ENCODE measurements around the gene TMC4. TPM values are rescaled to one million over a fixed set of nuclear protein-coding genes. Genes with fewer than 3 reads are reported as not detected.

Gene TMC4
- polyA plus RNA-seq, 1 donor = 110 TPM

DNA sequence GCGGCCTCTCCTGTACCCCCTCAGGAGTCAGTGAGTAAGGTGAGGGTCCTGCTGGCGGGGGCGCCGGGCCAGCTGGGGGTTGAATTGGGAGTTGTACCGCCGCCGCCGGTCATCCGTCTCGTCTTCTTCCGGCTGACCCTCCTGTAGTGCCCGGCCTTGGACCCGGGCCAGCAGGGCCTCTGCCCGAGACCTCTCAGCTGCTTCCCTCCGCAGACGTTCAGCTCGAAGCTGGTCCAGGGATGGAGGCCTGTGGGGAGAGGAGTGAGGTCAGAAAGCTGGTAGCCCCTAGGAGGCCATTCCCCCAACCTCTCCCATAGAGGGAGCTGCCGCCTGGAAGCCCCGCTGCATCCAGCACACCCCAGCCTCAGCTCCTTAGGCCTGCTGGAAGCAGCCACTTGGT lies 17.3 kb downstream of the TMC4 start:
- Histone ChIP-seq H3K4me3 (ENCODE audit: low read length) (no peak overlapping the region), H3K9me3 (ENCODE audit: control insufficient read depth, low read depth, low read length) (no peaks in the 10 kb centered on the region), H3K36me3 (ENCODE audit: control insufficient read depth, insufficient read depth, low read length) (peaks cover 72% of the 10 kb centered on the region), H3K4me1 (ENCODE audit: control insufficient read depth, insufficient read depth, low read length) (peaks cover 12% of the 10 kb centered on the region), H3K27me3 (ENCODE audit: control insufficient read depth, insufficient read depth, low read length) (no peaks in the 10 kb centered on the region), H3K27ac (ENCODE audit: low read length) (no peak overlapping the region)
- no peak for DNase-seq
- WGBS (ENCODE audit: insufficient coverage, low lambda C conversion rate) = no CpG with 5 or more reads among the region's 19 CpGs

DNA sequence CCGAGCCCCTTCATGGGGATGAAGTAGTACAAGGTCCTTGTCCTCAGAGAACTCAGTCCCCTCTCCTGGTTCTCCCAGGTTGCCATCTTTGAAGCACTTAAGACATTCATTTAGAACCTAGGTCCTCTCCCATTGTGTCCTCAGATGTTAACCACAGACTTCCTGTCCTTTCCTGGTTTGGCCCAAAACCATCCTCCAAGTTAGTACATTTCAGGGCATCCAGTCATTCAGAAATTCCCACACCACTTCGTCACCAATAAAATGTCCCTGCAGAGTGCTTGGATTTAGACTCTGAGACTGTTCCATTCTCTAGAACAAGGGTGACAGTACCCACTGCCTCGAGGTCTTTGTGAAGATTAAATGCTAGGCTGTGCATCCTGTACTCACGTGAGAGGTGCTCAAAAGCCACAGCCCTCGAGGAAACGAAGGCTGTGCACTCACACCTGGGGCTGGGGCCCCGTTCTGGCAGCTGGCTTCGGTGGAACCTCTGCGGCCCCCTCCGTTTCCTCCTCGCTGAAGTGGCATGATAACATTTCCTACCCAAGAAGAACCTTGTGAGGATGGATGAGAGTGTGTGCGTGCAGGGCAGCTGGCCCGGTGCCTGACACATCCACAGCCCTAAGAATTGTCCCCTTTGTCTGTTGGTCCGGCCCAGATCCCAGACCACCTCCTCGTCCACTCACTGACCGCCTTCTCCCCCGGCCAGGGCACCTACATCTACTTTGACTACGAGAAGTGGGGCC lies 18.2 kb downstream of the TMC4 start:
- no peak overlapping the region for H3K27ac ChIP-seq (ENCODE audit: low read length)
- no CpG with 5 or more reads among the region's 18 CpGs for WGBS (ENCODE audit: insufficient coverage, low lambda C conversion rate)
- DNase-seq = no peak
- no peaks in the 10 kb centered on the region for H3K27me3 ChIP-seq (ENCODE audit: control insufficient read depth, insufficient read depth, low read length)
- no peak overlapping the region for H3K4me3 ChIP-seq (ENCODE audit: low read length)
- H3K4me1 ChIP-seq (ENCODE audit: control insufficient read depth, insufficient read depth, low read length) = peaks cover 5% of the 10 kb centered on the region
- peaks cover 79% of the 10 kb centered on the region for H3K36me3 ChIP-seq (ENCODE audit: control insufficient read depth, insufficient read depth, low read length)
- no peaks in the 10 kb centered on the region for H3K9me3 ChIP-seq (ENCODE audit: control insufficient read depth, low read depth, low read length)

- no CpG with 5 or more reads among the region's 10 CpGs for WGBS (ENCODE audit: insufficient coverage, low lambda C conversion rate)
- H3K36me3 ChIP-seq (ENCODE audit: control insufficient read depth, insufficient read depth, low read length) = peaks cover 88% of the 10 kb centered on the region
- H3K4me1 ChIP-seq (ENCODE audit: control insufficient read depth, insufficient read depth, low read length) = peaks cover 5% of the 10 kb centered on the region
- DNase-seq = no peak
- no peak overlapping the region for H3K4me3 ChIP-seq (ENCODE audit: low read length)
- no peak overlapping the region for H3K27ac ChIP-seq (ENCODE audit: low read length)
- H3K9me3 ChIP-seq (ENCODE audit: control insufficient read depth, low read depth, low read length) = no peaks in the 10 kb centered on the region
- no peaks in the 10 kb centered on the region for H3K27me3 ChIP-seq (ENCODE audit: control insufficient read depth, insufficient read depth, low read length)
These were observed 19.1 kb downstream of the TMC4 start for GRCh38 chr19:54153731-54154326.

DNA sequence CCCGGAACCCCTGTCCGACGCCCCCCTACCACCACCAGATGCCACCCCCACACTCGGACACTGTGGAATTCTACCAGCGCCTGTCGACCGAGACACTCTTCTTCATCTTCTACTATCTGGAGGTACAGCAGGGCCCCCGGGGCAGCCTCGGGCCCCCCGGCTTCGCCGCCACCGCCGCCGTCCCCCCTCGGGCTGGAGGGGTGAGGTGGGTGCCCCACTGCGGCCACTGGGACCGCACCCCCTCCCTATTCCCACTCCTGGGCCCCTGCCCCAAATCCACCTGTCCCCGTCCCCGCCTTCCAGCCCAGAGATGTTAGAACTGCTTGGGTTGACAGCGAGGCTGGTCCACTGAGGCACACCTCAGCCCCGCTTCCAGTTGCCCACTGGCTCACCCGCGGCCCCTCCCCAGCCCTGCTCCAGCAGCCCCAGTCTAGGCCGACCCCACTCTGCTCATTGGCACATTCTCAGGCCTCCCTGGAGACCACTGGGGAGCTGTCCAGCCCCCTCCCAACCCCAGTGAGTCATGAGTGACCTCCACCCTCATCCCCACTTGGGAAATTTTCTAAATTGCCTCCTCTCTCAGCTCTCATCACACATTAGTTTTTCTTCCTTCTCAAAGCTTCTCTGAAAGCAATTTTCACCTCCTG lies 20.0 kb downstream of the TMC4 start:
- H3K27ac ChIP-seq (ENCODE audit: low read length) = no peak overlapping the region
- DNase-seq = no peak
- no peaks in the 10 kb centered on the region for H3K9me3 ChIP-seq (ENCODE audit: control insufficient read depth, low read depth, low read length)
- no CpG with 5 or more reads among the region's 25 CpGs for WGBS (ENCODE audit: insufficient coverage, low lambda C conversion rate)
- no peaks in the 10 kb centered on the region for H3K4me1 ChIP-seq (ENCODE audit: control insufficient read depth, insufficient read depth, low read length)
- H3K27me3 ChIP-seq (ENCODE audit: control insufficient read depth, insufficient read depth, low read length) = no peaks in the 10 kb centered on the region
- no peak overlapping the region for H3K4me3 ChIP-seq (ENCODE audit: low read length)
- H3K36me3 ChIP-seq (ENCODE audit: control insufficient read depth, insufficient read depth, low read length) = peaks cover 92% of the 10 kb centered on the region

- Histone ChIP-seq H3K4me1 (ENCODE audit: control insufficient read depth, insufficient read depth, low read length) (no peaks in the 10 kb centered on the region), H3K36me3 (ENCODE audit: control insufficient read depth, insufficient read depth, low read length) (peaks cover 94% of the 10 kb centered on the region), H3K9me3 (ENCODE audit: control insufficient read depth, low read depth, low read length) (no peaks in the 10 kb centered on the region), H3K27me3 (ENCODE audit: control insufficient read depth, insufficient read depth, low read length) (no peaks in the 10 kb centered on the region), H3K27ac (ENCODE audit: low read length) (no peak overlapping the region), H3K4me3 (ENCODE audit: low read length) (no peak overlapping the region)
- WGBS (ENCODE audit: insufficient coverage, low lambda C conversion rate) = no CpG with 5 or more reads among the region's 12 CpGs
- no peak for DNase-seq
These were observed 20.7 kb downstream of the TMC4 start for GRCh38 chr19:54152267-54152666.

DNA sequence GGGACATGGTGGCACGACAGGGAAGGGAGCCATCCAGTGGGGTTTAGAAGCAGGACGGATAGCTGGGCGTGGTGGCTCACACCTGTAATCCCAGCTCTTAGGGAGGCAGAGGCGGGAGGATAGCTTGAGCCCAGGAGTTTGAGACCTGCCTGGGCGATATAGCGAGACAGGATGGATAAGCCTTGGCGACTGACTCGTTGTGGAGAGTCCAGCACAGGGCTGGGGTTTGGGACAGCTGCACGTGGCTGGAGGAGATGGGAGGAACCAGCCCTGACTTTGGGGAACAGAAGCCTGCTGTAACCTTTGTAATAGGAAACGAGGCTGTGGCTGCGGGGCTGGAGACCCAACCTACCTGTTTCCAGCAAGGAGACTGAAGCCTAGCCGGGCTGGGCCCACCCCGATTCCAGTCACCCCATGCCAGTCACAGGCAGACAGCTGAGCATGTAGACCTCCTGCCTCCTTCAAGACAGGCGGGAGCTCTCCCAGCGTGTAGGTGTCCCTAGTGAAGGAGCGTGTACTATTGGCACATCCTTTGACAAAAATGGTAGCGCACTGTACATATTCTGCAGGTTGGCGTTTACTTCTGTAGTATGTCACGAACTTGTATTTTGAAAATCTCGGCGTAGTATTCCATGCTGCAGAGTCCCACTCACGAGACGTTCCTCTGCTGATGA lies 21.5 kb downstream of the TMC4 start:
- Histone ChIP-seq H3K4me3 (ENCODE audit: low read length) (no peak overlapping the region), H3K4me1 (ENCODE audit: control insufficient read depth, insufficient read depth, low read length) (no peaks in the 10 kb centered on the region), H3K27ac (ENCODE audit: low read length) (no peak overlapping the region), H3K27me3 (ENCODE audit: control insufficient read depth, insufficient read depth, low read length) (no peaks in the 10 kb centered on the region), H3K9me3 (ENCODE audit: control insufficient read depth, low read depth, low read length) (no peaks in the 10 kb centered on the region), H3K36me3 (ENCODE audit: control insufficient read depth, insufficient read depth, low read length) (peaks cover 94% of the 10 kb centered on the region)
- no peak for DNase-seq
- 81% methylated on average over 4 of the region's 23 CpGs for WGBS (ENCODE audit: insufficient coverage, low lambda C conversion rate)

- WGBS (ENCODE audit: insufficient coverage, low lambda C conversion rate) = 100% methylated on average over 3 of the region's 12 CpGs
- H3K4me3 ChIP-seq (ENCODE audit: low read length) = no peak overlapping the region
- H3K36me3 ChIP-seq (ENCODE audit: control insufficient read depth, insufficient read depth, low read length) = peaks cover 95% of the 10 kb centered on the region
- no peaks in the 10 kb centered on the region for H3K27me3 ChIP-seq (ENCODE audit: control insufficient read depth, insufficient read depth, low read length)
- DNase-seq = no peak
- H3K4me1 ChIP-seq (ENCODE audit: control insufficient read depth, insufficient read depth, low read length) = no peaks in the 10 kb centered on the region
- H3K27ac ChIP-seq (ENCODE audit: low read length) = no peak overlapping the region
- no peaks in the 10 kb centered on the region for H3K9me3 ChIP-seq (ENCODE audit: control insufficient read depth, low read depth, low read length)
These were observed 23.7 kb downstream of the TMC4 start for GRCh38 chr19:54149021-54149812.

DNA sequence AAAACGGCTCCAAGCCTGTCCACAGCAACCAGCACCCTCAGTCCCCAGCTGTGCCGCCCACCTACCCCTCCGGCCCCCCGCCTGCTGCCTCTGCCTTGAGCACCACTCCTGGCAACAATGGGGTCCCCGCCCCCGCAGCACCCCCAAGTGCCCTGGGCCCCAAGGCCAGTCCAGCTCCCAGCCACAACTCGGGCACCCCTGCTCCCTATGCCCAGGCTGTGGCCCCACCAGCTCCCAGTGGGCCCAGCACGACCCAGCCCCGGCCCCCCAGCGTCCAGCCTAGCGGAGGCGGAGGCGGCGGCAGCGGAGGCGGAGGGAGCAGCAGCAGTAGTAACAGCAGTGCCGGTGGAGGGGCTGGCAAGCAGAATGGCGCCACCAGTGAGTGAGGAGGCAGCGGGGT lies 24.8 kb downstream of the TMC4 start:
- WGBS (ENCODE audit: insufficient coverage, low lambda C conversion rate) = no CpG with 5 or more reads among the region's 19 CpGs
- no peak overlapping the region for H3K27ac ChIP-seq (ENCODE audit: low read length)
- DNase-seq = no peak
- peaks cover 96% of the 10 kb centered on the region for H3K36me3 ChIP-seq (ENCODE audit: control insufficient read depth, insufficient read depth, low read length)
- H3K27me3 ChIP-seq (ENCODE audit: control insufficient read depth, insufficient read depth, low read length) = no peaks in the 10 kb centered on the region
- H3K4me1 ChIP-seq (ENCODE audit: control insufficient read depth, insufficient read depth, low read length) = no peaks in the 10 kb centered on the region
- H3K4me3 ChIP-seq (ENCODE audit: low read length) = no peak overlapping the region
- H3K9me3 ChIP-seq (ENCODE audit: control insufficient read depth, low read depth, low read length) = no peaks in the 10 kb centered on the region

DNA sequence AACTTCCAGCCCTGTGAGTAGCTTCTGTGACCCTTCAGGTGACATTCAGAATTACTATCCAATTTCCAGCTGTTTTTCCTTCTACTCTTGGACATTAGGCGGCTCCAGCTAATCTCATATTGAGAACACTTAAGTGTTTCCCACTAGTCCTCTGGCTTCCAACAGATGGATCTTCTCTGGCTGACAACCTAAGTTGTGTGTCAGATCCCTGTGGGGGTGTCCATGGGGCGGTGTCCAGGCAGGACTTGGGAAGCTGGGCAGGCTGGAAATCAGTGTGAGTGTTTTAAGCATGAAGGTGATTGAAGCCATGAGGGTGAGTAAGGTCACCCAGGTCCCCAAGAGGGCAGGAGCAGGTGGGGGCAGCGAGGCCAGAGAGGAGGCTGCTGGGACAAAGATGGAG lies 25.3 kb downstream of the TMC4 start:
- no peak for DNase-seq
- Histone ChIP-seq H3K4me1 (ENCODE audit: control insufficient read depth, insufficient read depth, low read length) (no peaks in the 10 kb centered on the region), H3K4me3 (ENCODE audit: low read length) (no peak overlapping the region), H3K27ac (ENCODE audit: low read length) (no peak overlapping the region), H3K36me3 (ENCODE audit: control insufficient read depth, insufficient read depth, low read length) (peaks cover 96% of the 10 kb centered on the region), H3K27me3 (ENCODE audit: control insufficient read depth, insufficient read depth, low read length) (no peaks in the 10 kb centered on the region), H3K9me3 (ENCODE audit: control insufficient read depth, low read depth, low read length) (no peaks in the 10 kb centered on the region)
- WGBS (ENCODE audit: insufficient coverage, low lambda C conversion rate) = no CpG with 5 or more reads among the region's 3 CpGs

Measured in large intestine (tissue), 3 donors.